HepG2 (cell line): ENCODE measurements around the gene TUG1. TPM values are rescaled to one million over a fixed set of nuclear protein-coding genes. Genes with fewer than 3 reads are reported as not detected.

Experiments used
- ATAC-seq: fragments of 200-7000 bp; cut with Tn5 transposase; 3 replicates; pipeline ENCODE4 v1.9.1; 2020; ENCODE audit warnings: mild to moderate bottlenecking, moderate library complexity
- BruUV-seq: library from RNA; stranded (reverse); fragments of 400-500 nt; replicated peaks from 2 replicates; lab custom pipeline; 2021; lab: Mats Ljungman, UMichigan
- CTCF ChIA-PET: fragments of 300-600 bp; formaldehyde crosslinking; extraction: SDS; loops from one replicate; lab custom pipeline; 2021; ENCODE audit warnings: low total read pairs, inconsistent platforms, low intra/inter-chr PET ratio; lab: Yijun Ruan, JAX
- POLR2A ChIA-PET: fragments of 350-600 bp; sonication (Branson Sonifier 250); formaldehyde crosslinking; loops from one replicate; lab custom pipeline; 2020; ENCODE audit warnings: antibody characterized with exemption, inconsistent platforms; lab: Yijun Ruan, JAX
- DNase-seq: peaks from one replicate; pipeline ENCODE4 v3.0.0-alpha.2; 2015; ENCODE audit warnings: low spot score
- FAIRE-seq: peaks from 3 replicates; lab custom pipeline; 2011; peaks lifted over from hg19 to GRCh38; lab: Jason Lieb, UNC
- H2AFZ ChIP-seq: one replicate; pipeline ENCODE4 v1.6.1; 2011; ENCODE audit warnings: low read length, inconsistent platforms
- H3K27ac ChIP-seq: fragments of 300-600 bp; 3 replicates; pipeline ENCODE4 v1.8.0; 2011; ENCODE audit warnings: mixed run types, mild to moderate bottlenecking, mixed read lengths, low read length, inconsistent platforms; ENCODE audit not compliant: insufficient read depth; ENCODE audit errors: extremely low read length
- H3K27me3 ChIP-seq, 2 experiments: fragments of 200-600 bp in 1 of 2; 2 replicates in 1 of 2; 3 replicates in 1 of 2; pipeline versions ENCODE4 v1.6.0 to v1.8.0; 2011; ENCODE audit warnings: low read length in 2 of 2, mild to moderate bottlenecking in 2 of 2, moderate library complexity in 2 of 2, inconsistent platforms in 1 of 2; ENCODE audit not compliant: insufficient read depth in 2 of 2, control insufficient read depth in 1 of 2
- H3K36me3 ChIP-seq, 2 experiments: fragments of 200-600 bp in 1 of 2; replicated peaks in 1 of 2; 2 replicates in 1 of 2; 3 replicates in 1 of 2; pipeline versions ENCODE4 v1.5.1 to v1.8.0; 2011; ENCODE audit warnings: low read length in 2 of 2, inconsistent platforms in 1 of 2; ENCODE audit not compliant: insufficient read depth in 2 of 2, control insufficient read depth in 1 of 2
- H3K4me1 ChIP-seq: 2 replicates; pipeline ENCODE4 v1.5.1; 2012; ENCODE audit warnings: low read length, inconsistent platforms; ENCODE audit not compliant: insufficient read depth
- H3K4me2 ChIP-seq: 2 replicates; pipeline ENCODE4 v1.6.0; 2011; ENCODE audit warnings: low read depth, low read length, inconsistent platforms
- H3K4me3 ChIP-seq, 3 experiments: fragments of 200-600 bp in 1 of 3; sonication (generic), shearing (Covaris generic) in 1 of 3; replicated peaks in 1 of 3; 2 replicates each; pipeline ENCODE4 v1.5.1; 2011 to 2016; ENCODE audit warnings: low read length in 3 of 3, inconsistent platforms in 2 of 3, low read depth in 2 of 3, mild to moderate bottlenecking in 2 of 3, control low read depth in 1 of 3, mixed read lengths in 1 of 3; ENCODE audit not compliant: insufficient read depth in 1 of 3
- H3K79me2 ChIP-seq: one replicate; pipeline ENCODE4 v1.6.1; 2011; ENCODE audit warnings: low read length, inconsistent platforms; ENCODE audit not compliant: insufficient read depth
- H3K9ac ChIP-seq: 2 replicates; pipeline ENCODE4 v1.6.0; 2011; ENCODE audit warnings: mild to moderate bottlenecking, low read depth, low read length, inconsistent platforms; ENCODE audit not compliant: insufficient read depth
- H3K9me3 ChIP-seq: 2 replicates; pipeline ENCODE4 v1.5.1; 2012; ENCODE audit warnings: mild to moderate bottlenecking, low read length
- H4K20me1 ChIP-seq: 2 replicates; pipeline ENCODE4 v1.6.0; 2011; ENCODE audit warnings: inconsistent platforms, mild to moderate bottlenecking, low read length, moderate library complexity; ENCODE audit not compliant: insufficient read depth
- CENPT ChIP-seq: sonication (generic); formaldehyde crosslinking; IDR thresholded peaks from 2 replicates; pipeline ENCODE4 v1.8.0; 2022; ENCODE audit warnings: low read depth, mild to moderate bottlenecking, moderate library complexity, missing genetic modification reagents
- ETV6 ChIP-seq: sonication (generic); formaldehyde crosslinking; conservative IDR thresholded peaks from 2 replicates; pipeline ENCODE4 v1.4.0; 2020; ENCODE audit warnings: missing genetic modification reagents
- IKZF4 ChIP-seq: sonication (generic); formaldehyde crosslinking; IDR thresholded peaks from 2 replicates; pipeline ENCODE4 v1.5.1; 2020; ENCODE audit warnings: borderline replicate concordance, mild to moderate bottlenecking, low read depth, missing genetic modification reagents; ENCODE audit errors: not compliant biosample characterization
- KLF11 ChIP-seq: IDR thresholded peaks from 2 replicates; pipeline ENCODE4 v1.6.1; 2016; ENCODE audit warnings: missing compliant biosample characterization
- NAIF1 ChIP-seq: sonication (generic); formaldehyde crosslinking; IDR thresholded peaks from 2 replicates; pipeline ENCODE4 v1.5.0; 2020; ENCODE audit warnings: mild to moderate bottlenecking, missing genetic modification reagents, borderline replicate concordance
- NFATC3 ChIP-seq: sonication (generic); formaldehyde crosslinking; IDR thresholded peaks from 2 replicates; pipeline ENCODE4 v1.5.1; 2020; ENCODE audit warnings: mild to moderate bottlenecking, missing genetic modification reagents
- RNF2 ChIP-seq: fragments of 450-650 bp; conservative IDR thresholded peaks from 2 replicates; pipeline ENCODE4 v1.6.1; 2016; ENCODE audit warnings: low read depth
- ZKSCAN8 ChIP-seq: IDR thresholded peaks from 2 replicates; pipeline ENCODE4 v1.6.1; 2016; ENCODE audit warnings: borderline replicate concordance, missing genetic modification reagents, missing compliant biosample characterization
- ZNF513 ChIP-seq: sonication (generic); formaldehyde crosslinking; conservative IDR thresholded peaks from 2 replicates; pipeline ENCODE4 v1.5.0; 2020; ENCODE audit warnings: missing genetic modification reagents
- ZNF589 ChIP-seq: sonication (generic); formaldehyde crosslinking; conservative IDR thresholded peaks from 2 replicates; pipeline ENCODE4 v1.8.0; 2022; ENCODE audit warnings: mild to moderate bottlenecking, moderate library complexity, missing genetic modification reagents
- ZNF619 ChIP-seq: sonication (generic); formaldehyde crosslinking; IDR thresholded peaks from 2 replicates; pipeline ENCODE4 v1.4.0; 2020; ENCODE audit warnings: mild to moderate bottlenecking, missing genetic modification reagents
- ZNF790 ChIP-seq: sonication (generic); formaldehyde crosslinking; IDR thresholded peaks from 2 replicates; pipeline ENCODE4 v1.8.0; 2022; ENCODE audit warnings: missing genetic modification reagents, mild to moderate bottlenecking, borderline replicate concordance
- WGBS: methylation state at CpG from one replicate; pipeline ENCODE4 v1.1.6; 2017; ENCODE audit warnings: low lambda C conversion rate; 5-methylcytosine and 5-hydroxymethylcytosine counted together
- in situ Hi-C: cut with HindIII; loops from 2 replicates; pipeline ENCODE4 v1.10.0; 2017; ENCODE audit warnings: low pct_unique_long_range_greater_than_20kb; ENCODE audit not compliant: extremely low pct_ligation_motif_present
- intact Hi-C: fragments of 100-400 bp; cut with micrococcal nuclease; formaldehyde crosslinking; loops from one replicate; pipeline ENCODE4 v1.10.0; 2022; ENCODE audit not compliant: unreplicated experiment
- polyA plus RNA-seq, 8 experiments: library from polyadenylated mRNA; depleted of rRNA in 3 of 8; stranded (reverse) in 7 of 8; unstranded in 1 of 8; fragments of >200 nt; fragmentation: Illumina TruSeq in 4 of 8; extraction: Trizol in 4 of 8; gene quantifications; 2 replicates each; pipeline versions ENCODE4 v1.2.1 to v1.2.3, GENCODE V29; 2011 to 2016; ENCODE audit warnings: low read depth in 4 of 8, missing spikeins in 1 of 8, mixed read lengths in 1 of 8; ENCODE audit not compliant: insufficient read depth in 1 of 8
- total RNA-seq, 5 experiments: library from RNA; depleted of rRNA; stranded (reverse); fragments of >200 nt; fragmentation: Illumina TruSeq; extraction: Trizol; gene quantifications; 2 replicates each; pipeline ENCODE4 v1.2.3, GENCODE V29; 2016; ENCODE audit warnings: low read depth in 1 of 5
- TF ChIP-seq, protein P1 (sequence below): sonication (generic); formaldehyde crosslinking; conservative IDR thresholded peaks from 2 replicates; pipeline ENCODE4 v1.4.0; 2020; ENCODE audit warnings: missing genetic modification reagents
- TF ChIP-seq, protein P2 (sequence below): sonication (generic); formaldehyde crosslinking; IDR thresholded peaks from 2 replicates; pipeline ENCODE4 v1.5.0; 2020; ENCODE audit warnings: mild to moderate bottlenecking, missing genetic modification reagents

The TUG1 gene
- total and polyA plus RNA-seq, 2 of the 13 experiments (the other 11 are each of a cell fraction or from before 2014, with no cell fraction given), result 35.2 to 122 TPM

GRCh38 chr22:30994960-30995359, 25.9 kb downstream of the TUG1 start:
- no peak for ATAC-seq
- FAIRE-seq, result no peak
- Histone ChIP-seq H3K27me3 (peaks cover 2 to 5% of the 10 kb centered on the region in 2 experiments; a peak in 1 of 5 replicates), H4K20me1 (no peaks in the 10 kb centered on the region), H3K4me2 (no peak overlapping the region), H3K9me3 (no peaks in the 10 kb centered on the region), H3K4me3 (no peak overlapping the region), H3K36me3 (no peaks in the 10 kb centered on the region), H3K9ac (no peak overlapping the region), H3K4me1 (no peaks in the 10 kb centered on the region), H3K79me2 (no peaks in the 10 kb centered on the region), H3K27ac (no peak overlapping the region), H2AFZ (no peak overlapping the region)
- in situ Hi-C loops (no loop called here), intact Hi-C loops (no loop called here)
- WGBS, result 0% methylated on average over 1 of the region's 1 CpG
- DNase-seq, result no peak
- ChIA-PET CTCF (no interaction called here), POLR2A (no interaction called here)
- TF ChIP-seq NFATC3 (CRISPR knock-in tag) (no peak), KLF11 (no peak), ZNF513 (CRISPR knock-in tag) (no peak), NAIF1 (CRISPR knock-in tag) (no peak), IKZF4 (no peak), ZKSCAN8 (CRISPR knock-in tag) (no peak), RNF2 (no peak)
- BruUV-seq, result no TSS peak

GRCh38 chr22:30996462-30996861, 27.4 kb downstream of the TUG1 start:
- FAIRE-seq (no peak), DNase-seq (no peak), ATAC-seq (no peak)
- no TSS peak for BruUV-seq
- no peaks in the 10 kb centered on the region for H4K20me1 ChIP-seq
- in situ Hi-C loops (no loop called here), intact Hi-C loops (no loop called here)
- WGBS, result 3% methylated on average over 2 of the region's 2 CpGs
- no peak overlapping the region for H3K9ac ChIP-seq
- no peaks in the 10 kb centered on the region for H3K9me3 ChIP-seq
- H3K4me2 ChIP-seq, result no peak overlapping the region
- H3K4me3 ChIP-seq, result no peak overlapping the region
- POLR2A ChIA-PET, result no interaction called here
- CTCF ChIA-PET, result no interaction called here
- peaks cover 6% of the 10 kb centered on the region for H3K4me1 ChIP-seq
- no peaks in the 10 kb centered on the region for H3K79me2 ChIP-seq
- H2AFZ ChIP-seq, result no peak overlapping the region
- H3K27me3 ChIP-seq, result peaks cover 0 to 2% of the 10 kb centered on the region in 2 experiments; a peak in 1 of 5 replicates
- no peaks in the 10 kb centered on the region for H3K36me3 ChIP-seq
- no peak overlapping the region for H3K27ac ChIP-seq
- TF ChIP-seq, protein P1, sequence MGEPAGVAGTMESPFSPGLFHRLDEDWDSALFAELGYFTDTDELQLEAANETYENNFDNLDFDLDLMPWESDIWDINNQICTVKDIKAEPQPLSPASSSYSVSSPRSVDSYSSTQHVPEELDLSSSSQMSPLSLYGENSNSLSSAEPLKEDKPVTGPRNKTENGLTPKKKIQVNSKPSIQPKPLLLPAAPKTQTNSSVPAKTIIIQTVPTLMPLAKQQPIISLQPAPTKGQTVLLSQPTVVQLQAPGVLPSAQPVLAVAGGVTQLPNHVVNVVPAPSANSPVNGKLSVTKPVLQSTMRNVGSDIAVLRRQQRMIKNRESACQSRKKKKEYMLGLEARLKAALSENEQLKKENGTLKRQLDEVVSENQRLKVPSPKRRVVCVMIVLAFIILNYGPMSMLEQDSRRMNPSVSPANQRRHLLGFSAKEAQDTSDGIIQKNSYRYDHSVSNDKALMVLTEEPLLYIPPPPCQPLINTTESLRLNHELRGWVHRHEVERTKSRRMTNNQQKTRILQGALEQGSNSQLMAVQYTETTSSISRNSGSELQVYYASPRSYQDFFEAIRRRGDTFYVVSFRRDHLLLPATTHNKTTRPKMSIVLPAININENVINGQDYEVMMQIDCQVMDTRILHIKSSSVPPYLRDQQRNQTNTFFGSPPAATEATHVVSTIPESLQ (CRISPR knock-in tag), result no peak
- TF ChIP-seq, protein P2, sequence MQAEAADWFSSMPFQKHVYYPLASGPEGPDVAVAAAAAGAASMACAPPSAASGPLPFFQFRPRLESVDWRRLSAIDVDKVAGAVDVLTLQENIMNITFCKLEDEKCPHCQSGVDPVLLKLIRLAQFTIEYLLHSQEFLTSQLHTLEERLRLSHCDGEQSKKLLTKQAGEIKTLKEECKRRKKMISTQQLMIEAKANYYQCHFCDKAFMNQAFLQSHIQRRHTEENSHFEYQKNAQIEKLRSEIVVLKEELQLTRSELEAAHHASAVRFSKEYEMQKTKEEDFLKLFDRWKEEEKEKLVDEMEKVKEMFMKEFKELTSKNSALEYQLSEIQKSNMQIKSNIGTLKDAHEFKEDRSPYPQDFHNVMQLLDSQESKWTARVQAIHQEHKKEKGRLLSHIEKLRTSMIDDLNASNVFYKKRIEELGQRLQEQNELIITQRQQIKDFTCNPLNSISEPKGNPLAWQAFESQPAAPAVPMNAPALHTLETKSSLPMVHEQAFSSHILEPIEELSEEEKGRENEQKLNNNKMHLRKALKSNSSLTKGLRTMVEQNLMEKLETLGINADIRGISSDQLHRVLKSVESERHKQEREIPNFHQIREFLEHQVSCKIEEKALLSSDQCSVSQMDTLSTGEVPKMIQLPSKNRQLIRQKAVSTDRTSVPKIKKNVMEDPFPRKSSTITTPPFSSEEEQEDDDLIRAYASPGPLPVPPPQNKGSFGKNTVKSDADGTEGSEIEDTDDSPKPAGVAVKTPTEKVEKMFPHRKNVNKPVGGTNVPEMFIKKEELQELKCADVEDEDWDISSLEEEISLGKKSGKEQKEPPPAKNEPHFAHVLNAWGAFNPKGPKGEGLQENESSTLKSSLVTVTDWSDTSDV (CRISPR knock-in tag), result no peak
- TF ChIP-seq ZNF619, result no peak
- no peak for TF ChIP-seq ZNF589
- TF ChIP-seq CENPT (CRISPR knock-in tag), result no peak
- TF ChIP-seq ZNF790 (CRISPR knock-in tag), result no peak
- TF ChIP-seq ETV6 (CRISPR knock-in tag), result no peak
